ENCODE measurements around the gene TLR8. TPM values are rescaled to one million over a fixed set of nuclear protein-coding genes. Genes with fewer than 3 reads are reported as not detected.

TLR8 gene
- total RNA-seq, 1 experiment from 2014 or later, result not detected

DNA sequence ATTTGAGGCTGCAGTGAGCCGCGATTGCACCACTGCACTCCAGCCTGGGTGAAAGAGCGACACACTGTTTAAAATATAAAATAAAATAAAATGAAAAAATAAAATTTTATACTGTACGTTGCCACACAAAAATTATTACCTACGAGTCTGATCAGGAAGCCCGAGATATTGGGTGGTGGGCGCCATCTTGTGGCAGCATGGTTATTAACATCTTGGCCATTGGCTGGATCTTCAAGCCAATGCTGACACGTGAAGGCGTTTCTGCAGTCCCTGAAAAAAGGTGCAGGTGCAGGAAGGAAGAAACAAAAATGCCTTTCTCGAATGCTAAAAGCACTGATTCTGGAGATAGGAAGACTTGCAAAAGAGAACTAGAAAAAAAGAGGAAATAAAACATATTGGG, 4.9 kb upstream of the TLR8 start:
- no TSS peak for BruUV-seq (replicated peaks)
- TF ChIP-seq, protein P1, sequence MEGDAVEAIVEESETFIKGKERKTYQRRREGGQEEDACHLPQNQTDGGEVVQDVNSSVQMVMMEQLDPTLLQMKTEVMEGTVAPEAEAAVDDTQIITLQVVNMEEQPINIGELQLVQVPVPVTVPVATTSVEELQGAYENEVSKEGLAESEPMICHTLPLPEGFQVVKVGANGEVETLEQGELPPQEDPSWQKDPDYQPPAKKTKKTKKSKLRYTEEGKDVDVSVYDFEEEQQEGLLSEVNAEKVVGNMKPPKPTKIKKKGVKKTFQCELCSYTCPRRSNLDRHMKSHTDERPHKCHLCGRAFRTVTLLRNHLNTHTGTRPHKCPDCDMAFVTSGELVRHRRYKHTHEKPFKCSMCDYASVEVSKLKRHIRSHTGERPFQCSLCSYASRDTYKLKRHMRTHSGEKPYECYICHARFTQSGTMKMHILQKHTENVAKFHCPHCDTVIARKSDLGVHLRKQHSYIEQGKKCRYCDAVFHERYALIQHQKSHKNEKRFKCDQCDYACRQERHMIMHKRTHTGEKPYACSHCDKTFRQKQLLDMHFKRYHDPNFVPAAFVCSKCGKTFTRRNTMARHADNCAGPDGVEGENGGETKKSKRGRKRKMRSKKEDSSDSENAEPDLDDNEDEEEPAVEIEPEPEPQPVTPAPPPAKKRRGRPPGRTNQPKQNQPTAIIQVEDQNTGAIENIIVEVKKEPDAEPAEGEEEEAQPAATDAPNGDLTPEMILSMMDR (IDR thresholded peaks at IDR 0.05; ENCODE audit: unreplicated experiment), result peak; percentile 68
- Mint-ChIP-seq H3K9me3 (ENCODE audit: unreplicated experiment) (no peaks in the 10 kb centered on the region), H3K27me3 (ENCODE audit: insufficient read depth, unreplicated experiment) (peaks cover 54% of the 10 kb centered on the region), H3K36me3 (ENCODE audit: insufficient read depth, unreplicated experiment) (no peaks in the 10 kb centered on the region), H3K27ac (ENCODE audit: low read depth, unreplicated experiment) (no peak overlapping the region), H3K4me1 (ENCODE audit: insufficient read depth, unreplicated experiment) (peaks cover 8% of the 10 kb centered on the region), H3K4me3 (ENCODE audit: unreplicated experiment) (no peak overlapping the region)
- intact Hi-C loops (cut with micrococcal nuclease), result loop anchor here (2.0 to 5.0 kb wide), 2 partner anchors 587 to 819 kb away; no protein-coding TSS in a partner anchor
- CTCF ChIA-PET, result interaction anchor here (0.5 to 14.0 kb wide), 17 partner anchors 11 to 856 kb away, joined by 3 to 147 read pairs (median 3); partner anchors contain the start of gene PRPS2
- POLR2A ChIA-PET, result no interaction called here
- DNase-seq (ENCODE audit: unreplicated experiment), result peak; percentile 76

DNA sequence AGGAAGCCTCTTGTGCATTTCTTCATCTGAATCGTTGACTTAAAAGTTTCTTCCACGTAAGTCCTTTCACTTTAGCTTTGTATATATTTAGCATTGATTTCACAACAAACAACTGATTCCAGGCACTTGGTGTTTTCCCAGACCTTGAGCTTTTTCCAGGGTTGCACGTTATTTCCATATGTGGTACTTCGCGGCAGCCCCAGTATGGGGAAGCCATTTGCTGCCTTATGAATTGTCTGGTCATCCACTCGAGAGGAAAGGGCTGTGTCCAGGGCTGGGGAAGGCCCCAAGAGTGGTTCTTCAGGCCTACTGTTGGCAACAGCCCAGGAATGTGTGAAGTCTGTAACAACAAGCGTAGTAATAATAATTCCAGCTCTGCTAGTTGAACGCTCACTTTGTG, 2.8 kb upstream of the TLR8 start:
- CTCF ChIA-PET, result interaction anchor here (0.6 to 2.5 kb wide), 12 partner anchors 9 to 586 kb away, joined by 3 to 23 read pairs (median 4); no protein-coding TSS in a partner anchor

DNA sequence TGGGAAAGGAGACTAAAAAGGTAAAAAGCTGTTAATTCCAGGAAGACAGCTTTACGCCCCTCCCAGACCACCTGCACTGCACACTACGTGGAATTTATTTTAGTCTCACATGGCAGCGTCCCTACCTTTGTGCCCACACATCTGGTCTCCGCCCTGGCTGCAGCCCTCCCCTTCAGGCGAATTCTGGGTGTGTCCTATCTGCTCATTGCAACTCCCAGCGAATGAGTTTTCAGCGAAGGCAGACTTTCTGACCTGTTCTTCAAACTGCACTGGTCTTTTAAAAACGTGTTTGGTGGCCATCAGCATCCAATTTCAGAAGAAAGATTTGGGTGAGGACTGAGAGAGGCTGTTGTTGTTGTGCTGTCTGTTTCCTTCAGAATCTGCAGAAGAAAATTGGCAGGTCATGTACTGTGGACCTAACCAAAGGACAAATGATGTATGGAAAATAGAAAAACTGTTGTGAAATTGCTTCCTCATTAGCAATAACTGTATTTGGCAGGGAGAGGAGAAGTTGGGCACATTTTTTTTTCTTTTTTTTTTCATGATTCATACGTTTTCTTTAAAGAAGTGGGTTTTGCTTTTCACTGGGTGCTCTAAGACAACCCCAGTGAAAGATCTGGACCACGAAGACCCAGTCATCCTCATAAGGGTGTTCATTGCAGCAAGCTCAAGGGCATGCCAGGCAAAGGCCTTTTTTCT, 4.2 kb downstream of the TLR8 start:
- no peaks in the 10 kb centered on the region for H3K9me3 Mint-ChIP-seq (ENCODE audit: unreplicated experiment)
- TF ChIP-seq, protein P1 (IDR thresholded peaks at IDR 0.05; ENCODE audit: unreplicated experiment), result no peak
- intact Hi-C loops (cut with micrococcal nuclease), result no loop called here
- H3K27me3 Mint-ChIP-seq (ENCODE audit: insufficient read depth, unreplicated experiment), result peaks cover 38% of the 10 kb centered on the region
- ChIA-PET CTCF (interaction anchor here (0.6 to 1.2 kb wide), 5 partner anchors 10 to 1494 kb away, joined by 3 to 4 read pairs (median 3); no protein-coding TSS in a partner anchor), POLR2A (interaction anchor here (0.7 kb wide), 1 partner anchor 8 kb away, joined by 3 read pairs; no protein-coding TSS in a partner anchor)
- DNase-seq (ENCODE audit: unreplicated experiment), result no peak
- BruUV-seq (replicated peaks), result no TSS peak
- peaks cover 13% of the 10 kb centered on the region for H3K4me1 Mint-ChIP-seq (ENCODE audit: insufficient read depth, unreplicated experiment)
- H3K4me3 Mint-ChIP-seq (ENCODE audit: unreplicated experiment), result no peak overlapping the region
- no peaks in the 10 kb centered on the region for H3K36me3 Mint-ChIP-seq (ENCODE audit: insufficient read depth, unreplicated experiment)
- H3K27ac Mint-ChIP-seq (ENCODE audit: low read depth, unreplicated experiment), result no peak overlapping the region

More for the DNA sequence above, 2.8 kb upstream of the TLR8 start:
- no peak overlapping the region for H3K4me3 Mint-ChIP-seq (ENCODE audit: unreplicated experiment)
- BruUV-seq (replicated peaks), result no TSS peak
- no peak overlapping the region for H3K27ac Mint-ChIP-seq (ENCODE audit: low read depth, unreplicated experiment)
- POLR2A ChIA-PET, result no interaction called here
- peaks cover 34% of the 10 kb centered on the region for H3K27me3 Mint-ChIP-seq (ENCODE audit: insufficient read depth, unreplicated experiment)
- H3K4me1 Mint-ChIP-seq (ENCODE audit: insufficient read depth, unreplicated experiment), result peaks cover 8% of the 10 kb centered on the region
- H3K36me3 Mint-ChIP-seq (ENCODE audit: insufficient read depth, unreplicated experiment), result no peaks in the 10 kb centered on the region
- DNase-seq (ENCODE audit: unreplicated experiment), result no peak
- H3K9me3 Mint-ChIP-seq (ENCODE audit: unreplicated experiment), result no peaks in the 10 kb centered on the region
- TF ChIP-seq, protein P1 (IDR thresholded peaks at IDR 0.05; ENCODE audit: unreplicated experiment), result no peak
- intact Hi-C loops (cut with micrococcal nuclease), result loop anchor here (5.0 kb wide), 1 partner anchor 821 kb away; no protein-coding TSS in a partner anchor

DNA sequence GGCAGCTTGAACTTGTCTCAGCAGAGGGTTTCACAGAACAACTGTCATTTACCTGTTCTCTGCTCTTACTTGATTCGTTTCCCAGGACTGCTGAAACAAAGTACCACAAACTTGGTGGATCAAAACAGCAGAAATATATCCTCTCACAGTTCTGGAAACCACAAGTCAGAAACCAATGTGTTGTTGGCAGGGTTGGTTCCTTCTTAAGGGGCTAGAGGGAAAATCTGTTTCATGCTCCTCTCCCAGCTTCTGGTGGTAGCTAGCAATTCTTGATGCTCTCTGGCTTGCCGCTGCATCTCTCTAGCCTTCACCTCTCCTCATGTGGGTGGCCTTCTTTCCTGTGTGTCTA, 4.7 kb downstream of the TLR8 start:
- BruUV-seq (replicated peaks), result no TSS peak
- Mint-ChIP-seq H3K27ac (ENCODE audit: low read depth, unreplicated experiment) (no peak overlapping the region), H3K27me3 (ENCODE audit: insufficient read depth, unreplicated experiment) (peaks cover 38% of the 10 kb centered on the region), H3K4me1 (ENCODE audit: insufficient read depth, unreplicated experiment) (peaks cover 13% of the 10 kb centered on the region), H3K36me3 (ENCODE audit: insufficient read depth, unreplicated experiment) (no peaks in the 10 kb centered on the region), H3K9me3 (ENCODE audit: unreplicated experiment) (no peaks in the 10 kb centered on the region), H3K4me3 (ENCODE audit: unreplicated experiment) (no peak overlapping the region)
- no peak for DNase-seq (ENCODE audit: unreplicated experiment)
- CTCF ChIA-PET, result no interaction called here
- intact Hi-C loops (cut with micrococcal nuclease), result no loop called here
- TF ChIP-seq, protein P1 (IDR thresholded peaks at IDR 0.05; ENCODE audit: unreplicated experiment), result no peak
- POLR2A ChIA-PET, result no interaction called here
